Activated CD8-positive, alpha-beta T cell treated with anti-CD3 and anti-CD28 coated beads for 36 hours (primary cell): ENCODE measurements around the gene STYXL1. TPM values are rescaled to one million over a fixed set of nuclear protein-coding genes. Genes with fewer than 3 reads are reported as not detected.
"Not testable (repeated sequence)": the region's sequence is repeated elsewhere in the genome, so short reads cannot be mapped to it uniquely, and the experiment has no call there.

Experiments
- ATAC-seq: fragments of 200-7000 bp; cut with Tn5 transposase; one replicate; pipeline ENCODE4 v1.10.0; 2021; ENCODE audit warnings: mild to moderate bottlenecking, moderate library complexity
- CTCF ChIA-PET: fragments of 350-600 bp; sonication (Branson Sonifier 250); formaldehyde crosslinking; loops from one replicate; lab custom pipeline; 2021; ENCODE audit warnings: antibody characterized with exemption; lab: Charles Lee
- POLR2A ChIA-PET: fragments of 350-600 bp; sonication (Branson Sonifier 250); formaldehyde crosslinking; loops from one replicate; lab custom pipeline; 2021; ENCODE audit warnings: antibody characterized with exemption; lab: Charles Lee
- DNase-seq: peaks from one replicate; pipeline ENCODE4 v3.0.0-alpha.2; 2020
- H3K27ac Mint-ChIP-seq: one replicate; pipeline ENCODE4 v1.8.0; 2021; ENCODE audit warnings: mild to moderate bottlenecking, mixed read lengths
- H3K27me3 Mint-ChIP-seq: one replicate; pipeline ENCODE4 v1.8.0; 2021; ENCODE audit warnings: mixed read lengths
- H3K36me3 Mint-ChIP-seq: one replicate; pipeline ENCODE4 v1.8.0; 2021; ENCODE audit warnings: low read depth, mixed read lengths
- H3K4me1 Mint-ChIP-seq: one replicate; pipeline ENCODE4 v1.8.0; 2021; ENCODE audit warnings: low read depth, mixed read lengths
- H3K4me3 Mint-ChIP-seq: one replicate; pipeline ENCODE4 v1.8.0; 2021; ENCODE audit warnings: mild to moderate bottlenecking, moderate library complexity, mixed read lengths
- H3K9me3 Mint-ChIP-seq: one replicate; pipeline ENCODE4 v1.8.0; 2021; ENCODE audit warnings: mixed read lengths
- CTCF ChIP-seq: fragments of 200-600 bp; IDR thresholded peaks from one replicate; pipeline ENCODE4 v1.8.0; 2022; ENCODE audit warnings: antibody characterized with exemption, mild to moderate bottlenecking
- intact Hi-C: fragments of 100-400 bp; cut with micrococcal nuclease; formaldehyde crosslinking; loops from one replicate; pipeline ENCODE4 v1.10.0; 2022
- total RNA-seq, 2 experiments: library from RNA; stranded (reverse); gene quantifications; one replicate each; pipeline ENCODE4 v1.2.3, GENCODE V29; 2021

Gene STYXL1
- total RNA-seq, 2 experiments from 2014 or later = 25.9 to 26.9 TPM

GRCh38 chr7:76060842-76061241 is 13.0 kb upstream of the STYXL1 start:
- intact Hi-C loops = no loop called here
- no peak for ATAC-seq
- Mint-ChIP-seq H3K27me3 (no peaks in the 10 kb centered on the region), H3K4me3 (no peak overlapping the region), H3K9me3 (no peaks in the 10 kb centered on the region), H3K27ac (no peak overlapping the region), H3K36me3 (peaks cover 57% of the 10 kb centered on the region), H3K4me1 (peaks cover 12% of the 10 kb centered on the region)
- ChIA-PET CTCF (no interaction called here), POLR2A (interaction anchor here (1.8 kb wide), 1 partner anchor 11 kb away, joined by 4 read pairs; no protein-coding TSS in a partner anchor)
- no peak for TF ChIP-seq CTCF
- no peak for DNase-seq

GRCh38 chr7:76058745-76059144 is 10.9 kb upstream of the STYXL1 start:
- DNase-seq, ATAC-seq, H3K4me1 Mint-ChIP-seq, H3K27me3 Mint-ChIP-seq, H3K4me3 Mint-ChIP-seq, POLR2A ChIA-PET, CTCF ChIA-PET, H3K9me3 Mint-ChIP-seq, H3K27ac Mint-ChIP-seq, intact Hi-C loops: not testable (repeated sequence)
- peaks cover 40% of the 10 kb centered on the region for H3K36me3 Mint-ChIP-seq

- POLR2A ChIA-PET = interaction anchor here (2.5 kb wide), 1 partner anchor 10 kb away, joined by 10 read pairs; the partner anchor contains the start of genes MDH2 and STYXL1
- no peak for DNase-seq
Measured at GRCh38 chr7:76057813-76058145, 10.0 kb upstream of the STYXL1 start.

GRCh38 chr7:76057103-76057812 is 9.5 kb upstream of the STYXL1 start:
- intact Hi-C loops = no loop called here
- DNase-seq = no peak
- Mint-ChIP-seq H3K4me3 (no peak overlapping the region), H3K36me3 (peaks cover 37% of the 10 kb centered on the region), H3K4me1 (peaks cover 4% of the 10 kb centered on the region), H3K27me3 (no peaks in the 10 kb centered on the region), H3K9me3 (no peaks in the 10 kb centered on the region), H3K27ac (no peak overlapping the region)
- CTCF ChIA-PET = no interaction called here
- TF ChIP-seq CTCF = no peak
- ATAC-seq = no peak
- POLR2A ChIA-PET = interaction anchor here (2.5 kb wide), 1 partner anchor 9 kb away, joined by 10 read pairs; the partner anchor contains the start of genes MDH2 and STYXL1

More at GRCh38 chr7:76057813-76058145, 10.0 kb upstream of the STYXL1 start:
- ATAC-seq = no peak
- Mint-ChIP-seq H3K4me3 (no peak overlapping the region), H3K4me1 (peaks cover 4% of the 10 kb centered on the region), H3K27me3 (no peaks in the 10 kb centered on the region), H3K9me3 (no peaks in the 10 kb centered on the region), H3K27ac (no peak overlapping the region), H3K36me3 (peaks cover 39% of the 10 kb centered on the region)
- no peak for TF ChIP-seq CTCF
- intact Hi-C loops = no loop called here
- CTCF ChIA-PET = no interaction called here

GRCh38 chr7:76056241-76056640 is 8.4 kb upstream of the STYXL1 start:
- no peaks in the 10 kb centered on the region for H3K27me3 Mint-ChIP-seq
- no peaks in the 10 kb centered on the region for H3K9me3 Mint-ChIP-seq
- ChIA-PET CTCF (no interaction called here), POLR2A (interaction anchor here (2.5 kb wide), 1 partner anchor 8 kb away, joined by 10 read pairs; the partner anchor contains the start of genes MDH2 and STYXL1)
- intact Hi-C loops = no loop called here
- H3K4me1 Mint-ChIP-seq = peaks cover 10% of the 10 kb centered on the region
- no peak for ATAC-seq
- peaks cover 42% of the 10 kb centered on the region for H3K36me3 Mint-ChIP-seq
- no peak overlapping the region for H3K27ac Mint-ChIP-seq
- no peak for DNase-seq
- no peak overlapping the region for H3K4me3 Mint-ChIP-seq
- TF ChIP-seq CTCF = no peak
